ENCODE results near the gene KRT72.

DNA sequence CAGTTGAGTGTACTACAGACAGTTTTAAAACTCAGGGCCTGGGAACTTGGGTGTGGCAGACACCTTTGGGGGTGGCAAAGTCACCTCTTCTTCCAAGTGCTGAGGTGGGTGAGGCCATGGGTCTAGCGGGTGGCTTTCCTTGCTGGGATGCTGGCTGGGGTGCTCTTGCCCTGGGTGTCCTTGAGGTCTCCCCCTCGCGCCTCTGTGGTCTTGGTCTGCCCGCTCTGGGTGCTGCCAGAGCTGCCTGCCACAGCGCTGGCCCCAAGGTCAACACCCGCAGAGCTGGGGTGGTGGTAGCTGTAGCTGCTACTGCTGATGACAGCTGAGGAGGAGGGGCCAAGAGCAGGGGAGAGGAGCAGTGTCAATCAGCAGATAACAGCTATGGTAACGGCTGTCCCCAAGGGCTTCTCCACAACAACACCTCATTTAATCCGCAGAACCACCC, 34.4 kb downstream of the KRT72 start:
- TF ChIP-seq EZH2 (conservative IDR thresholded peaks at IDR 0.05; ENCODE audit: low read depth, low read length) (no peak), U2AF1 (optimal IDR thresholded peaks at IDR 0.05; ENCODE audit: low read depth, low read length) (no peak), TAF1 (CRISPR knock-in tag; IDR thresholded peaks at IDR 0.05) (no peak), CREB1 (IDR thresholded peaks at IDR 0.05) (no peak), CREB1 (CRISPR knock-in tag; IDR thresholded peaks at IDR 0.05) (no peak), CHCHD3 (CRISPR knock-in tag; IDR thresholded peaks at IDR 0.05) (no peak), ETV6 (CRISPR knock-in tag; conservative IDR thresholded peaks at IDR 0.05) (no peak), SIN3A (IDR thresholded peaks at IDR 0.05; ENCODE audit: borderline replicate concordance, low read depth, low read length) (no peak), ZBTB1 (CRISPR knock-in tag; IDR thresholded peaks at IDR 0.05; ENCODE audit: borderline replicate concordance) (no peak), FOXK2 (IDR thresholded peaks at IDR 0.05) (no peak), RAD21 (CRISPR knock-in tag; IDR thresholded peaks at IDR 0.05) (no peak), NFYB (CRISPR knock-in tag; IDR thresholded peaks at IDR 0.05) (no peak)
- TF ChIP-seq, protein P1, sequence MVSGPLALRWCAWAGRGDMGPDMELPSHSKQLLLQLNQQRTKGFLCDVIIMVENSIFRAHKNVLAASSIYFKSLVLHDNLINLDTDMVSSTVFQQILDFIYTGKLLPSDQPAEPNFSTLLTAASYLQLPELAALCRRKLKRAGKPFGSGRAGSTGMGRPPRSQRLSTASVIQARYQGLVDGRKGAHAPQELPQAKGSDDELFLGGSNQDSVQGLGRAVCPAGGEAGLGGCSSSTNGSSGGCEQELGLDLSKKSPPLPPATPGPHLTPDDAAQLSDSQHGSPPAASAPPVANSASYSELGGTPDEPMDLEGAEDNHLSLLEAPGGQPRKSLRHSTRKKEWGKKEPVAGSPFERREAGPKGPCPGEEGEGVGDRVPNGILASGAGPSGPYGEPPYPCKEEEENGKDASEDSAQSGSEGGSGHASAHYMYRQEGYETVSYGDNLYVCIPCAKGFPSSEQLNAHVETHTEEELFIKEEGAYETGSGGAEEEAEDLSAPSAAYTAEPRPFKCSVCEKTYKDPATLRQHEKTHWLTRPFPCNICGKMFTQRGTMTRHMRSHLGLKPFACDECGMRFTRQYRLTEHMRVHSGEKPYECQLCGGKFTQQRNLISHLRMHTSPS (CRISPR knock-in tag; IDR thresholded peaks at IDR 0.05; ENCODE audit: low read depth), result no peak
- TF ChIP-seq, protein P2, sequence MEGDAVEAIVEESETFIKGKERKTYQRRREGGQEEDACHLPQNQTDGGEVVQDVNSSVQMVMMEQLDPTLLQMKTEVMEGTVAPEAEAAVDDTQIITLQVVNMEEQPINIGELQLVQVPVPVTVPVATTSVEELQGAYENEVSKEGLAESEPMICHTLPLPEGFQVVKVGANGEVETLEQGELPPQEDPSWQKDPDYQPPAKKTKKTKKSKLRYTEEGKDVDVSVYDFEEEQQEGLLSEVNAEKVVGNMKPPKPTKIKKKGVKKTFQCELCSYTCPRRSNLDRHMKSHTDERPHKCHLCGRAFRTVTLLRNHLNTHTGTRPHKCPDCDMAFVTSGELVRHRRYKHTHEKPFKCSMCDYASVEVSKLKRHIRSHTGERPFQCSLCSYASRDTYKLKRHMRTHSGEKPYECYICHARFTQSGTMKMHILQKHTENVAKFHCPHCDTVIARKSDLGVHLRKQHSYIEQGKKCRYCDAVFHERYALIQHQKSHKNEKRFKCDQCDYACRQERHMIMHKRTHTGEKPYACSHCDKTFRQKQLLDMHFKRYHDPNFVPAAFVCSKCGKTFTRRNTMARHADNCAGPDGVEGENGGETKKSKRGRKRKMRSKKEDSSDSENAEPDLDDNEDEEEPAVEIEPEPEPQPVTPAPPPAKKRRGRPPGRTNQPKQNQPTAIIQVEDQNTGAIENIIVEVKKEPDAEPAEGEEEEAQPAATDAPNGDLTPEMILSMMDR (CRISPR knock-in tag; IDR thresholded peaks at IDR 0.05), result no peak
- TF ChIP-seq, protein P3, sequence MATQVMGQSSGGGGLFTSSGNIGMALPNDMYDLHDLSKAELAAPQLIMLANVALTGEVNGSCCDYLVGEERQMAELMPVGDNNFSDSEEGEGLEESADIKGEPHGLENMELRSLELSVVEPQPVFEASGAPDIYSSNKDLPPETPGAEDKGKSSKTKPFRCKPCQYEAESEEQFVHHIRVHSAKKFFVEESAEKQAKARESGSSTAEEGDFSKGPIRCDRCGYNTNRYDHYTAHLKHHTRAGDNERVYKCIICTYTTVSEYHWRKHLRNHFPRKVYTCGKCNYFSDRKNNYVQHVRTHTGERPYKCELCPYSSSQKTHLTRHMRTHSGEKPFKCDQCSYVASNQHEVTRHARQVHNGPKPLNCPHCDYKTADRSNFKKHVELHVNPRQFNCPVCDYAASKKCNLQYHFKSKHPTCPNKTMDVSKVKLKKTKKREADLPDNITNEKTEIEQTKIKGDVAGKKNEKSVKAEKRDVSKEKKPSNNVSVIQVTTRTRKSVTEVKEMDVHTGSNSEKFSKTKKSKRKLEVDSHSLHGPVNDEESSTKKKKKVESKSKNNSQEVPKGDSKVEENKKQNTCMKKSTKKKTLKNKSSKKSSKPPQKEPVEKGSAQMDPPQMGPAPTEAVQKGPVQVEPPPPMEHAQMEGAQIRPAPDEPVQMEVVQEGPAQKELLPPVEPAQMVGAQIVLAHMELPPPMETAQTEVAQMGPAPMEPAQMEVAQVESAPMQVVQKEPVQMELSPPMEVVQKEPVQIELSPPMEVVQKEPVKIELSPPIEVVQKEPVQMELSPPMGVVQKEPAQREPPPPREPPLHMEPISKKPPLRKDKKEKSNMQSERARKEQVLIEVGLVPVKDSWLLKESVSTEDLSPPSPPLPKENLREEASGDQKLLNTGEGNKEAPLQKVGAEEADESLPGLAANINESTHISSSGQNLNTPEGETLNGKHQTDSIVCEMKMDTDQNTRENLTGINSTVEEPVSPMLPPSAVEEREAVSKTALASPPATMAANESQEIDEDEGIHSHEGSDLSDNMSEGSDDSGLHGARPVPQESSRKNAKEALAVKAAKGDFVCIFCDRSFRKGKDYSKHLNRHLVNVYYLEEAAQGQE (IDR thresholded peaks at IDR 0.05; ENCODE audit: borderline replicate concordance in 1 of 2, low read depth in 1 of 2, low read length in 2 of 2), result no peak
